PFSK-1 (cell line): ENCODE data around the gene ZNF219.

ENCODE experiments used
- POLR2AphosphoS5 ChIP-seq: IDR thresholded peaks from 2 replicates; pipeline ENCODE4 v1.6.1; 2012; ENCODE audit warnings: low read depth, mild to moderate bottlenecking, control low read depth, low read length, moderate library complexity
- TAF1 ChIP-seq: IDR thresholded peaks from 2 replicates; pipeline ENCODE4 v1.6.1; 2012; ENCODE audit warnings: low read length, control low read depth, borderline replicate concordance; ENCODE audit not compliant: insufficient read depth

GRCh38 chr14:21091821-21092272, 6.6 kb downstream of the ZNF219 start:
- TF ChIP-seq TAF1 (no peak), POLR2AphosphoS5 (no peak)
